Endodermal cell (in vitro differentiated cells): ENCODE results near the gene FAM89A. TPM values are rescaled to one million over a fixed set of nuclear protein-coding genes. Genes with fewer than 3 reads are reported as not detected.

Source experiments
- DNase-seq: peaks from one replicate; pipeline ENCODE4 v3.0.0-alpha.2; 2017
- H3K27ac ChIP-seq: 2 replicates; pipeline ENCODE4 v1.5.1; 2013; ENCODE audit warnings: mild to moderate bottlenecking, low read depth, low read length, moderate library complexity
- H3K27me3 ChIP-seq: 2 replicates; pipeline ENCODE4 v1.6.1; 2013; ENCODE audit warnings: mild to moderate bottlenecking, low read length, moderate library complexity; ENCODE audit not compliant: insufficient read depth, control insufficient read depth, poor library complexity, severe bottlenecking
- H3K36me3 ChIP-seq: 2 replicates; pipeline ENCODE4 v1.7.0; 2013; ENCODE audit warnings: mild to moderate bottlenecking, low read length, moderate library complexity; ENCODE audit not compliant: control insufficient read depth, insufficient read depth
- H3K4me1 ChIP-seq: one replicate; pipeline ENCODE4 v1.7.0; 2013; ENCODE audit warnings: low read length; ENCODE audit not compliant: control insufficient read depth, insufficient read depth
- H3K4me3 ChIP-seq: 2 replicates; pipeline ENCODE4 v1.5.1; 2013; ENCODE audit warnings: mild to moderate bottlenecking, low read length, moderate library complexity
- H3K9ac ChIP-seq: 2 replicates; pipeline ENCODE4 v1.6.1; 2013; ENCODE audit warnings: mild to moderate bottlenecking, low read length, moderate library complexity; ENCODE audit not compliant: poor library complexity, severe bottlenecking; ENCODE audit errors: extremely low read depth
- H3K9me3 ChIP-seq: 2 replicates; pipeline ENCODE4 v1.6.1; 2013; ENCODE audit warnings: mild to moderate bottlenecking, low read length, moderate library complexity; ENCODE audit not compliant: control insufficient read depth
- H3K27ac Mint-ChIP-seq: 2 replicates; pipeline ENCODE4 v1.8.0; 2020; ENCODE audit warnings: mixed read lengths
- H3K27me3 Mint-ChIP-seq: 2 replicates; pipeline ENCODE4 v1.8.0; 2021; ENCODE audit warnings: mild to moderate bottlenecking, mixed read lengths; ENCODE audit not compliant: insufficient read depth
- H3K36me3 Mint-ChIP-seq: 2 replicates; pipeline ENCODE4 v1.8.0; 2020; ENCODE audit warnings: low read depth, mixed read lengths
- H3K4me1 Mint-ChIP-seq: 2 replicates; pipeline ENCODE4 v1.8.0; 2020; ENCODE audit warnings: mixed read lengths
- H3K4me3 Mint-ChIP-seq: 2 replicates; pipeline ENCODE4 v1.8.0; 2020; ENCODE audit warnings: mild to moderate bottlenecking, moderate library complexity, mixed read lengths
- H3K9me3 Mint-ChIP-seq: 2 replicates; pipeline ENCODE4 v1.8.0; 2020; ENCODE audit warnings: mild to moderate bottlenecking, mixed read lengths
- CTCF ChIP-seq: fragments of 200-600 bp; sonication (generic); conservative IDR thresholded peaks from 2 replicates; pipeline ENCODE4 v1.5.0; 2021; ENCODE audit warnings: antibody characterized with exemption, mild to moderate bottlenecking
- WGBS, 2 experiments: methylation state at CpG; one replicate each; pipeline versions ENCODE4 v1.1.5 to v1.1.7; 2013; ENCODE audit warnings: missing lambda C conversion rate in 2 of 2, mixed read lengths in 1 of 2; ENCODE audit not compliant: insufficient coverage in 1 of 2, insufficient read length in 1 of 2; 5-methylcytosine and 5-hydroxymethylcytosine counted together
- total RNA-seq, 2 donors: library from RNA; stranded (reverse); fragmentation: NEBNext Ultra II Directional in 1 of 2; extraction: Animal tissue kit (Norgen Biotek cat#: 25700) in 1 of 2; gene quantifications; 2 replicates in 1 of 2; 3 replicates in 1 of 2; pipeline ENCODE4 v1.2.1, GENCODE V29; 2021

The FAM89A gene
- total RNA-seq, 2 donors from 2014 or later: 55.9 to 57.7 TPM

GRCh38 chr1:231069333-231069732 is 29.3 kb upstream of the FAM89A start:
- 82 to 90% methylated on average over 6 to 8 of the region's 8 CpGs for WGBS, 2 experiments
- Histone ChIP-seq H3K9ac (no peak overlapping the region), H3K4me3 (no peak overlapping the region), H3K9me3 (peaks cover 5% of the 10 kb centered on the region), H3K27ac (no peak overlapping the region), H3K27me3 (no peaks in the 10 kb centered on the region), H3K4me1 (peaks cover 4% of the 10 kb centered on the region), H3K36me3 (no peaks in the 10 kb centered on the region)
- Mint-ChIP-seq H3K27me3 (peaks cover 12% of the 10 kb centered on the region), H3K36me3 (no peaks in the 10 kb centered on the region), H3K27ac (no peak overlapping the region), H3K4me1 (peaks cover 18% of the 10 kb centered on the region), H3K9me3 (peaks cover 8% of the 10 kb centered on the region), H3K4me3 (no peak overlapping the region)
- no peak for DNase-seq
- TF ChIP-seq CTCF: no peak

DNA sequence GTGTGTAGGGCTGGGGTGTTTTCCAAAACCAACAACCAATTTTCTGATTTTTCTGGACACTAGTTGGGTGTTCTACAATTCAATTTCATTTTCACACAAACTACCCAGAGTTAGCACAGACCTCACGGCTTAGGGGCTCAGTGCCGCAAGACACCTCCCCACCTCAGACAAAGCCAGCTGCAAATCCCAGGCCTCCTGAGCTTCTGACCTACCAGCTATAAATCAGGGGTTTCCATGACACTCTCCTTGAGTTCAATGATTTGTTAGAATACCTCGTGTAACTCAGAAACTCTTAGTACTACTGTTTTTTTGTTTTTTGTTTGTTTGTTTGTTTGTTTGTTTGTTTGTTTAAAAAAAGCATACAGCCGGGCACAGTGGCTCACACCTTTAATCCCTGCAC is 28.7 kb upstream of the FAM89A start:
- Histone ChIP-seq H3K9ac (no peak overlapping the region), H3K9me3 (peaks cover 5% of the 10 kb centered on the region), H3K36me3 (no peaks in the 10 kb centered on the region), H3K4me1 (peaks cover 4% of the 10 kb centered on the region), H3K4me3 (no peak overlapping the region), H3K27ac (no peak overlapping the region), H3K27me3 (no peaks in the 10 kb centered on the region)
- Mint-ChIP-seq H3K9me3 (peaks cover 8% of the 10 kb centered on the region), H3K4me1 (peaks cover 22% of the 10 kb centered on the region), H3K4me3 (no peak overlapping the region), H3K27ac (no peak overlapping the region), H3K36me3 (no peaks in the 10 kb centered on the region), H3K27me3 (peaks cover 12% of the 10 kb centered on the region)
- DNase-seq: no peak
- no peak for TF ChIP-seq CTCF
- WGBS, 2 experiments: 94 to 96% methylated on average over 3 to 4 of the region's 4 CpGs

GRCh38 chr1:231065510-231066241 is 25.6 kb upstream of the FAM89A start:
- DNase-seq: peak; percentile 55
- no peak overlapping the region for H3K4me3 ChIP-seq
- H3K4me1 ChIP-seq: peaks cover 4% of the 10 kb centered on the region
- H3K36me3 ChIP-seq: no peaks in the 10 kb centered on the region
- H3K4me1 Mint-ChIP-seq: peaks cover 29% of the 10 kb centered on the region
- no peak for TF ChIP-seq CTCF
- H3K9me3 ChIP-seq: peaks cover 5% of the 10 kb centered on the region
- H3K9ac ChIP-seq: no peak overlapping the region
- no peaks in the 10 kb centered on the region for H3K36me3 Mint-ChIP-seq
- no peak overlapping the region for H3K4me3 Mint-ChIP-seq
- 84 to 90% methylated on average over 4 to 11 of the region's 11 CpGs for WGBS, 2 experiments
- peaks cover 7% of the 10 kb centered on the region for H3K27me3 Mint-ChIP-seq
- H3K9me3 Mint-ChIP-seq: peaks cover 8% of the 10 kb centered on the region
- no peaks in the 10 kb centered on the region for H3K27me3 ChIP-seq
- no peak overlapping the region for H3K27ac Mint-ChIP-seq
- no peak overlapping the region for H3K27ac ChIP-seq
